Glutamatergic neuron (in vitro differentiated cells): ENCODE data around the gene HOXD12. TPM values are rescaled to one million over a fixed set of nuclear protein-coding genes. Genes with fewer than 3 reads are reported as not detected.

Experiments
- DNase-seq: peaks from one replicate; pipeline ENCODE4 v3.0.0; 2022
- H3K27ac Mint-ChIP-seq: one replicate; pipeline ENCODE4 v1.8.0; 2020; ENCODE audit warnings: mild to moderate bottlenecking, mixed read lengths, inconsistent platforms; ENCODE audit not compliant: unreplicated experiment
- H3K27me3 Mint-ChIP-seq: one replicate; pipeline ENCODE4 v1.8.0; 2020; ENCODE audit warnings: mild to moderate bottlenecking, moderate library complexity, mixed read lengths, inconsistent platforms; ENCODE audit not compliant: unreplicated experiment
- H3K36me3 Mint-ChIP-seq: one replicate; pipeline ENCODE4 v1.8.0; 2020; ENCODE audit warnings: mild to moderate bottlenecking, mixed read lengths, inconsistent platforms; ENCODE audit not compliant: unreplicated experiment
- H3K4me1 Mint-ChIP-seq: one replicate; pipeline ENCODE4 v1.8.0; 2020; ENCODE audit warnings: mild to moderate bottlenecking, low read depth, mixed read lengths, inconsistent platforms; ENCODE audit not compliant: unreplicated experiment
- H3K4me3 Mint-ChIP-seq: one replicate; pipeline ENCODE4 v1.8.0; 2020; ENCODE audit warnings: mild to moderate bottlenecking, mixed read lengths, inconsistent platforms; ENCODE audit not compliant: unreplicated experiment
- H3K9me3 Mint-ChIP-seq: one replicate; pipeline ENCODE4 v1.8.0; 2020; ENCODE audit warnings: mild to moderate bottlenecking, moderate library complexity, mixed read lengths, inconsistent platforms; ENCODE audit not compliant: unreplicated experiment
- CTCF ChIP-seq: fragments of 200-600 bp; sonication (generic); IDR thresholded peaks from one replicate; pipeline ENCODE4 v1.5.0; 2021; ENCODE audit not compliant: partially characterized antibody, unreplicated experiment
- total RNA-seq: library from RNA; stranded (reverse); fragmentation: NEBNext Ultra II Directional; extraction: Animal tissue kit (Norgen Biotek cat#: 25700); gene quantifications from one replicate; pipeline ENCODE4 v1.2.1, GENCODE V29; 2021; ENCODE audit not compliant: unreplicated experiment

Gene HOXD12
- total RNA-seq, 1 donor from 2014 or later: not detected

GRCh38 chr2:176072951-176073904, 26.4 kb upstream of the HOXD12 start:
- Mint-ChIP-seq H3K36me3 (peaks cover 13% of the 10 kb centered on the region), H3K27me3 (peaks cover 35% of the 10 kb centered on the region), H3K4me1 (peaks cover 8% of the 10 kb centered on the region), H3K27ac (no peak overlapping the region), H3K4me3 (no peak overlapping the region), H3K9me3 (peaks cover 9% of the 10 kb centered on the region)
- no peak for TF ChIP-seq CTCF
- no peak for DNase-seq

GRCh38 chr2:176074919-176075425, 24.6 kb upstream of the HOXD12 start:
- H3K27ac Mint-ChIP-seq: no peak overlapping the region
- TF ChIP-seq CTCF: no peak
- DNase-seq: no peak
- peaks cover 7% of the 10 kb centered on the region for H3K36me3 Mint-ChIP-seq
- peaks cover 14% of the 10 kb centered on the region for H3K4me1 Mint-ChIP-seq
- H3K9me3 Mint-ChIP-seq: peaks cover 18% of the 10 kb centered on the region
- H3K4me3 Mint-ChIP-seq: peak overlapping the region; percentile 81
- H3K27me3 Mint-ChIP-seq: peaks cover 27% of the 10 kb centered on the region

GRCh38 chr2:176075481-176075880, 24.1 kb upstream of the HOXD12 start:
- Mint-ChIP-seq H3K27ac (peak overlapping the region; percentile 71), H3K4me1 (peaks cover 14% of the 10 kb centered on the region), H3K36me3 (peaks cover 2% of the 10 kb centered on the region), H3K27me3 (peaks cover 23% of the 10 kb centered on the region), H3K9me3 (peaks cover 18% of the 10 kb centered on the region), H3K4me3 (peak overlapping the region; percentile 81)
- no peak for DNase-seq
- TF ChIP-seq CTCF: no peak

GRCh38 chr2:176076063-176076462, 23.5 kb upstream of the HOXD12 start:
- peaks cover 21% of the 10 kb centered on the region for H3K9me3 Mint-ChIP-seq
- no peaks in the 10 kb centered on the region for H3K36me3 Mint-ChIP-seq
- no peak for TF ChIP-seq CTCF
- peak overlapping the region; percentile 75 for H3K4me3 Mint-ChIP-seq
- peaks cover 24% of the 10 kb centered on the region for H3K27me3 Mint-ChIP-seq
- peaks cover 15% of the 10 kb centered on the region for H3K4me1 Mint-ChIP-seq
- no peak for DNase-seq
- H3K27ac Mint-ChIP-seq: no peak overlapping the region

GRCh38 chr2:176076796-176077195, 22.8 kb upstream of the HOXD12 start:
- peaks cover 28% of the 10 kb centered on the region for H3K27me3 Mint-ChIP-seq
- H3K4me1 Mint-ChIP-seq: peaks cover 20% of the 10 kb centered on the region
- TF ChIP-seq CTCF: no peak
- DNase-seq: no peak
- H3K36me3 Mint-ChIP-seq: no peaks in the 10 kb centered on the region
- H3K9me3 Mint-ChIP-seq: peaks cover 24% of the 10 kb centered on the region
- H3K27ac Mint-ChIP-seq: no peak overlapping the region
- peak overlapping the region; percentile 75 for H3K4me3 Mint-ChIP-seq
